Neural progenitor cell (in vitro differentiated cells): ENCODE data around the gene SLX4IP.

Experiments used
- EZH2 ChIP-seq: fragments of 200-600 bp; sonication (generic); IDR thresholded peaks from 2 replicates; pipeline ENCODE4 v1.6.1; 2017; ENCODE audit warnings: antibody characterized with exemption, mild to moderate bottlenecking, moderate library complexity
- TF ChIP-seq, protein P1 (sequence below): fragments of 200-600 bp; sonication (generic); IDR thresholded peaks from 2 replicates; pipeline ENCODE4 v1.5.1; 2017; ENCODE audit warnings: antibody characterized with exemption, mild to moderate bottlenecking

DNA sequence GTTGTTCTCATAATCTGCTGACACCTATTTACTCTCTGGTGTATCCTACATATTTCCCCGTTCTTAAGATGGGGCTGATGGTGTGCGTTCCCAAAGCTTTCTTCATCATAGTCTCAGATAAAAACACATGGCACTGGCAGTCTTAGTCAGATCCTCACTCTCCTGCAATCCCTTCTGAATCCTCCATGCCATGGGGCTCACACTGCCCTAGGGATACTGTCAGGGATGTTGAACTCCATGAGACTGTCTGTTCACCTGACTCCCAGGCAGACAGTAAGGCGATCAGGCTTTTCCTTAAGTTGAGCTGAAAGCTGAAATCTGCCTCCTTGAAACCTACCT is 76.0 kb downstream of the SLX4IP start:
- TF ChIP-seq, protein P1, sequence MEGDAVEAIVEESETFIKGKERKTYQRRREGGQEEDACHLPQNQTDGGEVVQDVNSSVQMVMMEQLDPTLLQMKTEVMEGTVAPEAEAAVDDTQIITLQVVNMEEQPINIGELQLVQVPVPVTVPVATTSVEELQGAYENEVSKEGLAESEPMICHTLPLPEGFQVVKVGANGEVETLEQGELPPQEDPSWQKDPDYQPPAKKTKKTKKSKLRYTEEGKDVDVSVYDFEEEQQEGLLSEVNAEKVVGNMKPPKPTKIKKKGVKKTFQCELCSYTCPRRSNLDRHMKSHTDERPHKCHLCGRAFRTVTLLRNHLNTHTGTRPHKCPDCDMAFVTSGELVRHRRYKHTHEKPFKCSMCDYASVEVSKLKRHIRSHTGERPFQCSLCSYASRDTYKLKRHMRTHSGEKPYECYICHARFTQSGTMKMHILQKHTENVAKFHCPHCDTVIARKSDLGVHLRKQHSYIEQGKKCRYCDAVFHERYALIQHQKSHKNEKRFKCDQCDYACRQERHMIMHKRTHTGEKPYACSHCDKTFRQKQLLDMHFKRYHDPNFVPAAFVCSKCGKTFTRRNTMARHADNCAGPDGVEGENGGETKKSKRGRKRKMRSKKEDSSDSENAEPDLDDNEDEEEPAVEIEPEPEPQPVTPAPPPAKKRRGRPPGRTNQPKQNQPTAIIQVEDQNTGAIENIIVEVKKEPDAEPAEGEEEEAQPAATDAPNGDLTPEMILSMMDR, result no peak
- no peak for TF ChIP-seq EZH2
